ENCODE results near the gene TANGO2. TPM values are rescaled to one million over a fixed set of nuclear protein-coding genes. Genes with fewer than 3 reads are reported as not detected.

TANGO2 gene
- total and polyA plus RNA-seq, 2 experiments from 2014 or later: 27.3 to 45.0 TPM

GRCh38 chr22:19981961-19982920 is 38.7 kb upstream of the TANGO2 start:
- H3K9ac ChIP-seq: no peak overlapping the region
- no peak overlapping the region for H2AFZ ChIP-seq
- no peaks in the 10 kb centered on the region for H3K79me2 ChIP-seq (ENCODE audit: insufficient read depth)
- WGBS, 2 experiments (ENCODE audit: low coverage in 1 of 2, low lambda C conversion rate in 2 of 2, missing lambda C conversion rate in 2 of 2): 92 to 94% methylated on average over 15 to 16 of the region's 16 CpGs
- no peak overlapping the region for H3K4me2 ChIP-seq (ENCODE audit: unreplicated experiment)
- H3K36me3 ChIP-seq (ENCODE audit: low read depth): no peaks in the 10 kb centered on the region
- no peaks in the 10 kb centered on the region for H3K9me3 ChIP-seq (ENCODE audit: low read depth)
- H3K27me3 ChIP-seq (replicated peaks; ENCODE audit: insufficient read depth): no peaks in the 10 kb centered on the region
- TF ChIP-seq EZH2phosphoT487 (IDR thresholded peaks at IDR 0.05; ENCODE audit: insufficient read depth, low read depth) (no peak), EZH2 (IDR thresholded peaks at IDR 0.05; ENCODE audit: insufficient read depth, poor library complexity, severe bottlenecking) (no peak)
- in situ Hi-C loops (cut with MboI): loop anchor here (25.0 kb wide), 1 partner anchor 305 kb away; no protein-coding TSS in a partner anchor
- no peaks in the 10 kb centered on the region for H3F3A ChIP-seq (ENCODE audit: insufficient read depth)
- H4K20me1 ChIP-seq (ENCODE audit: insufficient read depth): no peaks in the 10 kb centered on the region
- no peak for DNase-seq
- peaks cover 7% of the 10 kb centered on the region for H3K4me1 ChIP-seq (ENCODE audit: insufficient read depth)
- H3K27ac ChIP-seq: no peak overlapping the region
- no peak overlapping the region for H3K4me3 ChIP-seq
- no peaks in the 10 kb centered on the region for H3K9me2 ChIP-seq (ENCODE audit: insufficient read depth)

- Histone ChIP-seq H3K79me2 (ENCODE audit: insufficient read depth) (no peaks in the 10 kb centered on the region), H3K9me3 (ENCODE audit: low read depth) (no peaks in the 10 kb centered on the region), H3K4me1 (ENCODE audit: insufficient read depth) (peaks cover 7% of the 10 kb centered on the region), H3K9me2 (ENCODE audit: insufficient read depth) (no peaks in the 10 kb centered on the region), H3F3A (ENCODE audit: insufficient read depth) (no peaks in the 10 kb centered on the region), H3K27ac (no peak overlapping the region), H3K36me3 (ENCODE audit: low read depth) (no peaks in the 10 kb centered on the region), H4K20me1 (ENCODE audit: insufficient read depth) (no peaks in the 10 kb centered on the region), H3K27me3 (replicated peaks; ENCODE audit: insufficient read depth) (no peaks in the 10 kb centered on the region), H3K9ac (no peak overlapping the region), H3K4me2 (ENCODE audit: unreplicated experiment) (no peak overlapping the region), H3K4me3 (no peak overlapping the region), H2AFZ (no peak overlapping the region)
- in situ Hi-C loops (cut with MboI): loop anchor here (25.0 kb wide), 1 partner anchor 304 kb away; no protein-coding TSS in a partner anchor
- WGBS, 2 experiments (ENCODE audit: low coverage in 1 of 2, low lambda C conversion rate in 2 of 2, missing lambda C conversion rate in 2 of 2): 90 to 92% methylated on average over 8 of the region's 8 CpGs
- TF ChIP-seq EZH2phosphoT487 (IDR thresholded peaks at IDR 0.05; ENCODE audit: insufficient read depth, low read depth) (no peak), EZH2 (IDR thresholded peaks at IDR 0.05; ENCODE audit: insufficient read depth, poor library complexity, severe bottlenecking) (no peak)
- DNase-seq: no peak
Observed at GRCh38 chr22:19982991-19983578, 37.8 kb upstream of the TANGO2 start.

- DNase-seq: peak; percentile 25
- H2AFZ ChIP-seq: no peak overlapping the region
- H3K9me2 ChIP-seq (ENCODE audit: insufficient read depth): no peaks in the 10 kb centered on the region
- no peaks in the 10 kb centered on the region for H3K79me2 ChIP-seq (ENCODE audit: insufficient read depth)
- H3K9me3 ChIP-seq (ENCODE audit: low read depth): no peaks in the 10 kb centered on the region
- peaks cover 7% of the 10 kb centered on the region for H3K4me1 ChIP-seq (ENCODE audit: insufficient read depth)
- no peaks in the 10 kb centered on the region for H3K36me3 ChIP-seq (ENCODE audit: low read depth)
- H4K20me1 ChIP-seq (ENCODE audit: insufficient read depth): no peaks in the 10 kb centered on the region
- H3K4me3 ChIP-seq: no peak overlapping the region
- in situ Hi-C loops (cut with MboI): loop anchor here (25.0 kb wide), 1 partner anchor 304 kb away; no protein-coding TSS in a partner anchor
- no peaks in the 10 kb centered on the region for H3F3A ChIP-seq (ENCODE audit: insufficient read depth)
- peak overlapping the region; percentile 61 for H3K9ac ChIP-seq
- TF ChIP-seq EZH2 (IDR thresholded peaks at IDR 0.05; ENCODE audit: insufficient read depth, poor library complexity, severe bottlenecking) (no peak), EZH2phosphoT487 (IDR thresholded peaks at IDR 0.05; ENCODE audit: insufficient read depth, low read depth) (no peak)
- H3K27ac ChIP-seq: no peak overlapping the region
- H3K27me3 ChIP-seq (replicated peaks; ENCODE audit: insufficient read depth): no peaks in the 10 kb centered on the region
- H3K4me2 ChIP-seq (ENCODE audit: unreplicated experiment): no peak overlapping the region
- 64 to 68% methylated on average over 5 of the region's 5 CpGs for WGBS, 2 experiments (ENCODE audit: low coverage in 1 of 2, low lambda C conversion rate in 2 of 2, missing lambda C conversion rate in 2 of 2)
Observed at GRCh38 chr22:19983741-19984140, 37.2 kb upstream of the TANGO2 start.

GRCh38 chr22:19984201-19984753 is 36.6 kb upstream of the TANGO2 start:
- peaks cover 7% of the 10 kb centered on the region for H3K4me1 ChIP-seq (ENCODE audit: insufficient read depth)
- H3K79me2 ChIP-seq (ENCODE audit: insufficient read depth): no peaks in the 10 kb centered on the region
- no peak overlapping the region for H2AFZ ChIP-seq
- H3K4me2 ChIP-seq (ENCODE audit: unreplicated experiment): no peak overlapping the region
- H3K27me3 ChIP-seq (replicated peaks; ENCODE audit: insufficient read depth): no peaks in the 10 kb centered on the region
- WGBS, 2 experiments (ENCODE audit: low coverage in 1 of 2, low lambda C conversion rate in 2 of 2, missing lambda C conversion rate in 2 of 2): 51 to 57% methylated on average over 17 to 19 of the region's 19 CpGs
- H3K9ac ChIP-seq: peak overlapping the region; percentile 61
- DNase-seq: peak; percentile 90
- no peaks in the 10 kb centered on the region for H3K36me3 ChIP-seq (ENCODE audit: low read depth)
- in situ Hi-C loops (cut with MboI): loop anchor here (25.0 kb wide), 1 partner anchor 303 kb away; no protein-coding TSS in a partner anchor
- H4K20me1 ChIP-seq (ENCODE audit: insufficient read depth): no peaks in the 10 kb centered on the region
- H3K9me2 ChIP-seq (ENCODE audit: insufficient read depth): no peaks in the 10 kb centered on the region
- TF ChIP-seq EZH2phosphoT487 (IDR thresholded peaks at IDR 0.05; ENCODE audit: insufficient read depth, low read depth) (no peak), EZH2 (IDR thresholded peaks at IDR 0.05; ENCODE audit: insufficient read depth, poor library complexity, severe bottlenecking) (no peak)
- H3K4me3 ChIP-seq: no peak overlapping the region
- H3K9me3 ChIP-seq (ENCODE audit: low read depth): no peaks in the 10 kb centered on the region
- H3F3A ChIP-seq (ENCODE audit: insufficient read depth): no peaks in the 10 kb centered on the region
- no peak overlapping the region for H3K27ac ChIP-seq

Data from GM23248 (cell line).